IMR-90 (cell line): Measurements from ENCODE around the gene SLIT1. TPM values are rescaled to one million over a fixed set of nuclear protein-coding genes. Genes with fewer than 3 reads are reported as not detected.

Experiments
- ATAC-seq: fragments of 200-7000 bp; cut with Tn5 transposase; 2 replicates; pipeline ENCODE4 v1.9.1; 2020; ENCODE audit warnings: low read depth, mild to moderate bottlenecking, moderate library complexity
- BruUV-seq: library from RNA; stranded (reverse); fragments of 400-500 nt; replicated peaks from 2 replicates; lab custom pipeline; 2021; lab: Mats Ljungman, UMichigan
- CTCF ChIA-PET: fragments of 300-600 bp; formaldehyde crosslinking; extraction: SDS; loops from one replicate; lab custom pipeline; 2021; ENCODE audit warnings: antibody characterized with exemption; lab: Yijun Ruan, JAX
- POLR2A ChIA-PET: fragments of 300-600 bp; sonication (Branson Sonifier 250); formaldehyde crosslinking; loops from one replicate; lab custom pipeline; 2022; ENCODE audit warnings: antibody characterized with exemption; ENCODE audit not compliant: unreplicated experiment; lab: Charles Lee
- DNase-seq: peaks from one replicate; pipeline ENCODE4 v3.0.0; 2013
- H2AFZ ChIP-seq: replicated peaks from 2 replicates; pipeline ENCODE3; 2013; ENCODE audit warnings: low read length, mild to moderate bottlenecking; ENCODE audit not compliant: poor library complexity
- H2AK5ac ChIP-seq: 2 replicates; pipeline ENCODE4 v1.6.1; 2013; ENCODE audit warnings: low read depth, low read length, inconsistent platforms
- H2AK9ac ChIP-seq: replicated peaks from 2 replicates; pipeline ENCODE3; 2013; ENCODE audit warnings: mild to moderate bottlenecking, low read depth, low read length, moderate library complexity; ENCODE audit not compliant: poor library complexity
- H2BK120ac ChIP-seq: 2 replicates; pipeline ENCODE4 v1.6.1; 2013; ENCODE audit warnings: low read depth, low read length, inconsistent platforms
- H2BK15ac ChIP-seq: 3 replicates; pipeline ENCODE4 v1.6.1; 2013; ENCODE audit warnings: low read depth, low read length, inconsistent platforms
- H2BK20ac ChIP-seq: 2 replicates; pipeline ENCODE4 v1.6.1; 2013; ENCODE audit warnings: low read depth, mild to moderate bottlenecking, inconsistent platforms, low read length, moderate library complexity
- H2BK5ac ChIP-seq: 2 replicates; pipeline ENCODE4 v1.6.1; 2013; ENCODE audit warnings: mild to moderate bottlenecking, low read depth, low read length, inconsistent platforms; ENCODE audit not compliant: poor library complexity, severe bottlenecking
- H3K14ac ChIP-seq: replicated peaks from 2 replicates; pipeline ENCODE4 v1.6.1; 2013; ENCODE audit warnings: low read depth, low read length, inconsistent platforms
- H3K18ac ChIP-seq: 2 replicates; pipeline ENCODE4 v1.6.1; 2013; ENCODE audit warnings: low read depth, low read length, control low read depth
- H3K23ac ChIP-seq: 2 replicates; pipeline ENCODE4 v1.6.1; 2013; ENCODE audit warnings: low read depth, low read length, inconsistent platforms
- H3K27ac ChIP-seq: 2 replicates; pipeline ENCODE4 v1.5.1; 2013; ENCODE audit warnings: mild to moderate bottlenecking, control low read depth, low read length; ENCODE audit not compliant: insufficient read depth
- H3K27me3 ChIP-seq: 2 replicates; pipeline ENCODE4 v1.6.1; 2013; ENCODE audit warnings: low read length; ENCODE audit not compliant: control insufficient read depth, insufficient read depth
- H3K36me3 ChIP-seq: 2 replicates; pipeline ENCODE4 v1.6.1; 2013; ENCODE audit warnings: low read length, mixed read lengths; ENCODE audit not compliant: control insufficient read depth, insufficient read depth
- H3K4ac ChIP-seq: 2 replicates; pipeline ENCODE4 v1.6.1; 2013; ENCODE audit warnings: low read depth, low read length, inconsistent platforms
- H3K4me1 ChIP-seq: 2 replicates; pipeline ENCODE4 v1.6.1; 2013; ENCODE audit warnings: low read length, mixed read lengths; ENCODE audit not compliant: control insufficient read depth, insufficient read depth
- H3K4me2 ChIP-seq: 2 replicates; pipeline ENCODE4 v1.6.1; 2013; ENCODE audit warnings: low read depth, mild to moderate bottlenecking, control low read depth, low read length, moderate library complexity
- H3K4me3 ChIP-seq: 2 replicates; pipeline ENCODE4 v1.5.1; 2013; ENCODE audit warnings: low read depth, mild to moderate bottlenecking, control low read depth, low read length, moderate library complexity; ENCODE audit not compliant: insufficient read depth
- H3K56ac ChIP-seq: 2 replicates; pipeline ENCODE4 v1.6.1; 2013; ENCODE audit warnings: low read length, inconsistent platforms; ENCODE audit not compliant: insufficient read depth; ENCODE audit errors: extremely low read depth
- H3K79me1 ChIP-seq, 2 experiments: 2 replicates each; pipeline ENCODE4 v1.6.1; 2013; ENCODE audit warnings: low read length in 2 of 2, inconsistent platforms in 1 of 2, low read depth in 1 of 2
- H3K9ac ChIP-seq: 2 replicates; pipeline ENCODE4 v1.6.1; 2013; ENCODE audit warnings: low read depth, low read length, control low read depth
- H3K9me1 ChIP-seq: 2 replicates; pipeline ENCODE4 v1.6.1; 2013; ENCODE audit warnings: low read length, inconsistent platforms; ENCODE audit not compliant: insufficient read depth
- H3K9me3 ChIP-seq: 2 replicates; pipeline ENCODE4 v1.6.1; 2013; ENCODE audit warnings: low read length; ENCODE audit not compliant: control insufficient read depth, insufficient read depth
- H4K20me1 ChIP-seq: 2 replicates; pipeline ENCODE4 v1.6.1; 2013; ENCODE audit warnings: low read length, inconsistent platforms; ENCODE audit not compliant: insufficient read depth
- H4K5ac ChIP-seq: 2 replicates; pipeline ENCODE4 v1.6.1; 2013; ENCODE audit warnings: mild to moderate bottlenecking, low read depth, low read length, control low read depth
- H4K8ac ChIP-seq, 2 experiments: 2 replicates each; pipeline ENCODE4 v1.6.1; 2013; ENCODE audit warnings: low read depth in 2 of 2, low read length in 2 of 2, control low read depth in 1 of 2, inconsistent platforms in 1 of 2
- H4K91ac ChIP-seq: 2 replicates; pipeline ENCODE4 v1.6.1; 2013; ENCODE audit warnings: low read depth, low read length, inconsistent platforms; ENCODE audit not compliant: insufficient read depth
- BHLHE40 ChIP-seq: fragments of 150-350 bp; IDR thresholded peaks from 2 replicates; pipeline ENCODE4 v1.6.1; 2016; ENCODE audit warnings: mild to moderate bottlenecking, low read depth, low read length
- CEBPB ChIP-seq: IDR thresholded peaks from 2 replicates; pipeline ENCODE4 v1.6.1; 2012; ENCODE audit warnings: low read depth, low read length, improper control_type of control experiment
- CHD1 ChIP-seq: IDR thresholded peaks from 2 replicates; pipeline ENCODE4 v1.6.1; 2012; ENCODE audit warnings: low read depth, low read length, improper control_type of control experiment
- CTCF ChIP-seq: conservative IDR thresholded peaks from 2 replicates; pipeline ENCODE4 v1.5.1; 2012; ENCODE audit warnings: mild to moderate bottlenecking, low read depth, low read length, improper control_type of control experiment
- ELK1 ChIP-seq: fragments of 150-350 bp; IDR thresholded peaks from 2 replicates; pipeline ENCODE4 v1.6.1; 2016; ENCODE audit warnings: low read depth, mild to moderate bottlenecking, low read length, moderate library complexity, borderline replicate concordance
- FOS ChIP-seq: fragments of 150-350 bp; IDR thresholded peaks from 2 replicates; pipeline ENCODE4 v1.6.1; 2016; ENCODE audit warnings: low read depth, low read length
- MAFK ChIP-seq: IDR thresholded peaks from 2 replicates; pipeline ENCODE4 v1.6.1; 2012; ENCODE audit warnings: low read depth, low read length, improper control_type of control experiment
- MAZ ChIP-seq: IDR thresholded peaks from 2 replicates; pipeline ENCODE4 v1.6.1; 2012; ENCODE audit warnings: low read depth, mild to moderate bottlenecking, low read length, improper control_type of control experiment, moderate library complexity, borderline replicate concordance
- MXI1 ChIP-seq: IDR thresholded peaks from 2 replicates; pipeline ENCODE4 v1.6.1; 2012; ENCODE audit warnings: low read depth, mild to moderate bottlenecking, low read length, moderate library complexity, borderline replicate concordance
- NFE2L2 ChIP-seq: fragments of 150-350 bp; IDR thresholded peaks from 2 replicates; pipeline ENCODE4 v1.6.1; 2016; ENCODE audit warnings: low read depth, mild to moderate bottlenecking, low read length
- POLR2A ChIP-seq: IDR thresholded peaks from 2 replicates; pipeline ENCODE4 v1.6.1; 2012; ENCODE audit warnings: mild to moderate bottlenecking, low read depth, low read length
- RAD21 ChIP-seq: IDR thresholded peaks from 2 replicates; pipeline ENCODE4 v1.6.1; 2012; ENCODE audit warnings: low read length, improper control_type of control experiment
- RCOR1 ChIP-seq: IDR thresholded peaks from 2 replicates; pipeline ENCODE4 v1.6.1; 2012; ENCODE audit warnings: mild to moderate bottlenecking, low read length, improper control_type of control experiment; ENCODE audit not compliant: insufficient replicate concordance
- RFX5 ChIP-seq: IDR thresholded peaks from 2 replicates; pipeline ENCODE4 v1.8.0; 2012; ENCODE audit warnings: low read depth, mild to moderate bottlenecking, low read length, moderate library complexity
- SMC3 ChIP-seq: fragments of 150-350 bp; IDR thresholded peaks from 2 replicates; pipeline ENCODE4 v1.6.1; 2016; ENCODE audit warnings: low read depth, mild to moderate bottlenecking, antibody characterized with exemption, low read length, moderate library complexity
- USF2 ChIP-seq: fragments of 150-350 bp; IDR thresholded peaks from 2 replicates; pipeline ENCODE4 v1.6.1; 2017; ENCODE audit warnings: mild to moderate bottlenecking, antibody characterized with exemption, low read length, low read depth
- WGBS, 2 experiments: methylation state at CpG; one replicate each; pipeline versions ENCODE4 v1.1.5 to v1.1.7; 2013; ENCODE audit warnings: missing lambda C conversion rate in 2 of 2; ENCODE audit not compliant: insufficient read length in 1 of 2; ENCODE audit errors: extremely low coverage in 2 of 2; 5-methylcytosine and 5-hydroxymethylcytosine counted together
- dilution Hi-C: fragments of 300-500 bp; cut with HindIII; formaldehyde crosslinking; loops from one replicate; pipeline ENCODE4 v1.14.3; 2018; ENCODE audit warnings: low sequenced_read_pairs; ENCODE audit not compliant: unreplicated experiment
- in situ Hi-C: fragments of 300-500 bp; cut with MboI; formaldehyde crosslinking; loops from 3 replicates; pipeline ENCODE4 v1.14.3; 2019; ENCODE audit warnings: low sequenced_read_pairs, inconsistent platforms, mixed read lengths
- intact Hi-C: fragments of 100-400 bp; cut with micrococcal nuclease; formaldehyde crosslinking; loops from 2 replicates; pipeline ENCODE4 v1.10.0; 2022
- polyA plus RNA-seq, 3 experiments: library from polyadenylated mRNA; depleted of rRNA; stranded (reverse); fragments of >200 nt; gene quantifications; 2 replicates each; pipeline ENCODE4 v1.2.3, GENCODE V29; 2012; ENCODE audit warnings: low replicate concordance in 1 of 3
- total RNA-seq: library from RNA; depleted of rRNA; stranded (reverse); fragments of >200 nt; gene quantifications from 2 replicates; pipeline ENCODE4 v1.2.3, GENCODE V29; 2012

The SLIT1 gene
- total and polyA plus RNA-seq, 2 of the 4 experiments (the other 2 are of a cell fraction): under 0.01 TPM

- H3K4me3 ChIP-seq: no peak overlapping the region
- TF ChIP-seq NFE2L2 (no peak), MAZ (no peak), MAFK (no peak), FOS (no peak), CEBPB (no peak), USF2 (no peak), RCOR1 (no peak), RFX5 (no peak), ELK1 (no peak), SMC3 (no peak), CTCF (no peak), RAD21 (no peak), BHLHE40 (no peak), MXI1 (no peak), CHD1 (no peak), POLR2A (no peak)
- no peak overlapping the region for H2AK5ac ChIP-seq
- dilution Hi-C loops (no loop called here), in situ Hi-C loops (no loop called here), intact Hi-C loops (no loop called here)
- no peak for ATAC-seq
- no peak overlapping the region for H3K23ac ChIP-seq
- no peak overlapping the region for H3K4ac ChIP-seq
- DNase-seq: no peak
- H2AFZ ChIP-seq: no peak overlapping the region
- H4K20me1 ChIP-seq: no peaks in the 10 kb centered on the region
- ChIA-PET POLR2A (no interaction called here), CTCF (interaction anchor here (0.7 to 0.9 kb wide), 2 partner anchors 20 to 178 kb away, joined by 4 to 5 read pairs; no protein-coding TSS in a partner anchor)
- H3K9me1 ChIP-seq: peaks cover under 1% of the 10 kb centered on the region; the same call in 1 of the 2 replicates
- no peak overlapping the region for H4K8ac ChIP-seq
- no TSS peak for BruUV-seq
- no peaks in the 10 kb centered on the region for H3K79me1 ChIP-seq
- no peak overlapping the region for H3K56ac ChIP-seq
- no peak overlapping the region for H2BK15ac ChIP-seq
- H4K91ac ChIP-seq: no peak overlapping the region
- no peak overlapping the region for H3K27ac ChIP-seq
- H3K9me3 ChIP-seq: no peaks in the 10 kb centered on the region
- no peak overlapping the region for H4K5ac ChIP-seq
- no peak overlapping the region for H3K18ac ChIP-seq
- no peak overlapping the region for H3K14ac ChIP-seq
- H2BK120ac ChIP-seq: no peak overlapping the region
- WGBS, 2 experiments: no CpG with 5 or more reads among the region's 5 CpGs
- no peaks in the 10 kb centered on the region for H3K36me3 ChIP-seq
- H3K4me2 ChIP-seq: no peak overlapping the region
- no peak overlapping the region for H3K9ac ChIP-seq
- H3K27me3 ChIP-seq: peaks cover 10% of the 10 kb centered on the region
- H3K4me1 ChIP-seq: no peaks in the 10 kb centered on the region; the same call in 1 of the 2 replicates
- H2BK5ac ChIP-seq: no peak overlapping the region
- no peak overlapping the region for H2AK9ac ChIP-seq
- H2BK20ac ChIP-seq: no peak overlapping the region
Measured at GRCh38 chr10:97017474-97017903, 168.3 kb downstream of the SLIT1 start.
